Liver (tissue), 9 donors: ENCODE measurements around the gene AKAP13. TPM values are rescaled to one million over a fixed set of nuclear protein-coding genes. Genes with fewer than 3 reads are reported as not detected.

ENCODE experiments used
- DNase-seq: peaks from one replicate; pipeline ENCODE4 v3.0.0-alpha.2; 2017; ENCODE audit warnings: low spot score
- H3K27ac ChIP-seq, 2 donors: one replicate each; pipeline ENCODE4 v1.7.0; 2013; ENCODE audit warnings: inconsistent platforms in 2 of 2, low read length in 2 of 2, control low read depth in 1 of 2, low read depth in 1 of 2, mild to moderate bottlenecking in 1 of 2
- H3K27me3 ChIP-seq, 4 donors: one replicate each; pipeline versions ENCODE4 v1.6.1 to v1.7.0; 2013; ENCODE audit warnings: low read length in 3 of 4, inconsistent platforms in 1 of 4, mild to moderate bottlenecking in 1 of 4, moderate library complexity in 1 of 4; ENCODE audit not compliant: control insufficient read depth in 4 of 4, insufficient read depth in 4 of 4
- H3K36me3 ChIP-seq, 4 donors: one replicate each; pipeline versions ENCODE4 v1.6.1 to v1.7.0; 2013; ENCODE audit warnings: low read length in 3 of 4, mild to moderate bottlenecking in 3 of 4, low read depth in 1 of 4, moderate library complexity in 1 of 4; ENCODE audit not compliant: control insufficient read depth in 4 of 4, insufficient read depth in 3 of 4
- H3K4me1 ChIP-seq, 4 donors: one replicate each; pipeline versions ENCODE4 v1.6.1 to v1.7.0; 2013; ENCODE audit warnings: low read length in 3 of 4, mild to moderate bottlenecking in 3 of 4, moderate library complexity in 1 of 4; ENCODE audit not compliant: control insufficient read depth in 4 of 4, insufficient read depth in 4 of 4
- H3K4me3 ChIP-seq, 3 donors: one replicate each; pipeline versions ENCODE4 v1.6.1 to v1.7.0; 2013; ENCODE audit warnings: low read length in 3 of 3, control low read depth in 1 of 3, low read depth in 1 of 3, mild to moderate bottlenecking in 1 of 3
- H3K9ac ChIP-seq, 2 donors: one replicate each; pipeline ENCODE4 v1.7.0; 2013; ENCODE audit warnings: low read length in 2 of 2, mild to moderate bottlenecking in 2 of 2, moderate library complexity in 2 of 2, control low read depth in 1 of 2, low read depth in 1 of 2
- H3K9me3 ChIP-seq, 4 donors: one replicate each; pipeline versions ENCODE4 v1.6.1 to v1.7.0; 2013; ENCODE audit warnings: low read length in 3 of 4; ENCODE audit not compliant: control insufficient read depth in 4 of 4
- ATF3 ChIP-seq: IDR thresholded peaks from 2 replicates; pipeline ENCODE4 v1.6.1; 2016; ENCODE audit warnings: antibody characterized with exemption
- CTCF ChIP-seq: fragments of 150-350 bp; IDR thresholded peaks from 2 replicates; pipeline ENCODE4 v1.5.1; 2017; ENCODE audit warnings: improper control_type of control experiment, low read depth, low read length; ENCODE audit not compliant: missing input control
- EGR1 ChIP-seq, 2 donors: IDR thresholded peaks; 2 replicates each; pipeline ENCODE4 v1.6.1; 2016 to 2018; ENCODE audit warnings: antibody characterized with exemption in 2 of 2, low read depth in 2 of 2
- FOXA1 ChIP-seq: IDR thresholded peaks from 2 replicates; pipeline ENCODE4 v1.6.1; 2016; ENCODE audit warnings: antibody characterized with exemption
- FOXA2 ChIP-seq: IDR thresholded peaks from 2 replicates; pipeline ENCODE4 v1.6.1; 2016; ENCODE audit warnings: antibody characterized with exemption
- GABPA ChIP-seq, 2 donors: IDR thresholded peaks in 1 of 2; conservative IDR thresholded peaks in 1 of 2; 2 replicates each; pipeline ENCODE4 v1.6.1; 2016; ENCODE audit warnings: antibody characterized with exemption in 2 of 2, mild to moderate bottlenecking in 1 of 2, moderate library complexity in 1 of 2
- HNF4A ChIP-seq, 2 donors: conservative IDR thresholded peaks; 2 replicates each; pipeline ENCODE4 v1.6.1; 2016; ENCODE audit warnings: antibody characterized with exemption in 2 of 2, mild to moderate bottlenecking in 2 of 2
- HNF4G ChIP-seq: IDR thresholded peaks from 2 replicates; pipeline ENCODE4 v1.6.1; 2016; ENCODE audit warnings: antibody characterized with exemption
- JUND ChIP-seq, 2 donors: IDR thresholded peaks; 2 replicates each; pipeline ENCODE4 v1.6.1; 2016; ENCODE audit warnings: antibody characterized with exemption in 2 of 2
- MAX ChIP-seq: IDR thresholded peaks from 2 replicates; pipeline ENCODE4 v1.6.1; 2016; ENCODE audit warnings: antibody characterized with exemption
- NR2F2 ChIP-seq: IDR thresholded peaks from 2 replicates; pipeline ENCODE4 v1.6.1; 2016; ENCODE audit warnings: antibody characterized with exemption
- RAD21 ChIP-seq, 2 donors: IDR thresholded peaks; 2 replicates each; pipeline ENCODE4 v1.6.1; 2016; ENCODE audit warnings: antibody characterized with exemption in 2 of 2, mild to moderate bottlenecking in 2 of 2
- REST ChIP-seq: IDR thresholded peaks from 2 replicates; pipeline ENCODE4 v1.6.1; 2016; ENCODE audit warnings: antibody characterized with exemption, mild to moderate bottlenecking
- RXRA ChIP-seq, 2 donors: IDR thresholded peaks; 2 replicates each; pipeline ENCODE4 v1.6.1; 2017 to 2018; ENCODE audit warnings: antibody characterized with exemption in 2 of 2, mild to moderate bottlenecking in 1 of 2
- SP1 ChIP-seq: IDR thresholded peaks from 2 replicates; pipeline ENCODE4 v1.6.1; 2018; ENCODE audit warnings: antibody characterized with exemption, mild to moderate bottlenecking
- TAF1 ChIP-seq: conservative IDR thresholded peaks from 2 replicates; pipeline ENCODE4 v1.6.1; 2016; ENCODE audit warnings: antibody characterized with exemption, mild to moderate bottlenecking
- YY1 ChIP-seq: IDR thresholded peaks from 2 replicates; pipeline ENCODE4 v1.6.1; 2016; ENCODE audit warnings: antibody characterized with exemption, mild to moderate bottlenecking
- ZBTB33 ChIP-seq: IDR thresholded peaks from 2 replicates; pipeline ENCODE4 v1.6.1; 2016; ENCODE audit warnings: antibody characterized with exemption
- WGBS: extraction: QIAGEN DNeasy Blood & Tissue Kit; methylation state at CpG from one replicate; pipeline ENCODE4 v1.1.7; 2013; 5-methylcytosine and 5-hydroxymethylcytosine counted together
- polyA plus RNA-seq, 2 donors: library from polyadenylated mRNA; stranded (reverse) in 1 of 2; unstranded in 1 of 2; fragments of 200-250 nt in 1 of 2; fragments of >200 nt in 1 of 2; fragmentation: Nextera tagmentation in 1 of 2; extraction: Ambion mirVana in 1 of 2; gene quantifications; one replicate each; pipeline versions ENCODE4 v1.2.1 to v1.2.3, GENCODE V29; 2013 to 2015
- total RNA-seq, 2 donors: library from RNA; depleted of rRNA; stranded (reverse); fragments of >200 nt; gene quantifications; one replicate each; pipeline ENCODE4 v1.2.3, GENCODE V29; 2014
- donor health status: healthy.
- donor health status: healthy.
- donor health status: healthy.
- donor health status: healthy.
- donor health status: healthy.

AKAP13 gene
- total and polyA plus RNA-seq, 4 donors, result 18.6 to 92.3 (median 37.4) TPM

- TF ChIP-seq JUND (IDR thresholded peaks at IDR 0.05) (peak in 1 of 2 donors; percentile 51), EGR1 (IDR thresholded peaks at IDR 0.05; ENCODE audit: low read depth in 2 of 2) (no peak), RXRA (IDR thresholded peaks at IDR 0.05) (peak in 1 of 2 donors; percentile 33), FOXA1 (peak; percentile 4), YY1 (no peak), NR2F2 (peak; percentile 34), HNF4G (no peak), ZBTB33 (no peak), SP1 (no peak), REST (peak; percentile 24), FOXA2 (no peak), RAD21 (IDR thresholded peaks at IDR 0.05) (no peak), ATF3 (no peak), CTCF (no peak), HNF4A (conservative IDR thresholded peaks at IDR 0.05) (no peak), MAX (no peak), GABPA (IDR thresholded peaks at IDR 0.05 in 1 of 2, conservative IDR thresholded peaks at IDR 0.05 in 1 of 2) (no peak), TAF1 (no peak)
- no peaks in the 10 kb centered on the region for H3K9me3 ChIP-seq
- peaks cover 1 to 30% (median 19%) of the 10 kb centered on the region in 4 donors for H3K36me3 ChIP-seq
- WGBS, result 42% methylated on average over 6 of the region's 6 CpGs
- no peak for DNase-seq
- peak overlapping the region in 1 of 3 donors; percentile 39 for H3K4me3 ChIP-seq
- peaks cover 7 to 27% (median 21%) of the 10 kb centered on the region in 4 donors for H3K4me1 ChIP-seq
- H3K9ac ChIP-seq, result no peak overlapping the region
- peak overlapping the region; percentile 85 to 89 for H3K27ac ChIP-seq
- H3K27me3 ChIP-seq, result no peaks in the 10 kb centered on the region
These were observed 328.1 kb downstream of the AKAP13 start for GRCh38 chr15:85708402-85708941.
